Measurements from ENCODE around the gene ITM2A.

Gene ITM2A

DNA sequence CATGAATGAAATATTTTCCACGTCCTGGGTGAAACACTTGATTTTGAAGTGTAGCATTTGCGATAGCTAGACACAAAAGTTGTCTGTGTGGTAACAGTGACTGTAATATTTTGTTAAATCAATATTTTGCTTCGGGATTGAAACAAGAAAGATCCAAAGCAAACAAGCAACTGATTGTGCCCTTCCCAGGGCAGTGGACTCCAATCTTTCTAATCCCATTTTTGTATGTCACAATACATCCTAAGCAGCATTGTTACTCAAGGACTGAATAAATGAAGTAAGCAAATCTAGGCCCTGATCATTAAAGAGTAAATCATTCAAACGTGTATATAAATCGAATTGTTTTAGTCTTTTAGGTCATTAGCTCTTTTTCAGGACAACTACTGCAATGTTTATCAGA is 2.8 kb downstream of the ITM2A start:
- Histone ChIP-seq H2BK5ac (ENCODE audit: low read depth, low read length, poor library complexity) (no peak overlapping the region), H2BK12ac (ENCODE audit: low read length) (no peak overlapping the region), H2AK5ac (ENCODE audit: low read length) (no peak overlapping the region), H3K4me1 (ENCODE audit: control insufficient read depth in 1 of 2, insufficient read depth in 2 of 2, low read length in 2 of 2) (no peaks in the 10 kb centered on the region), H4K8ac (ENCODE audit: low read depth, low read length) (no peak overlapping the region), H3K9me3 (ENCODE audit: insufficient read depth, low read depth, low read length) (no peaks in the 10 kb centered on the region), H3K79me1 (ENCODE audit: low read length) (peaks cover 1% of the 10 kb centered on the region), H3K9ac (ENCODE audit: low read length) (no peak overlapping the region), H3K27ac (ENCODE audit: low read depth, low read length) (no peak overlapping the region), H3K36me3 (ENCODE audit: control insufficient read depth in 1 of 2, insufficient read depth in 2 of 2, low read length in 2 of 2) (no peaks in the 10 kb centered on the region), H4K12ac (ENCODE audit: low read depth, low read length) (no peak overlapping the region), H3K27me3 (ENCODE audit: insufficient read depth, low read length) (no peaks in the 10 kb centered on the region), H3K79me2 (ENCODE audit: control insufficient read depth, insufficient read depth, low read length, poor library complexity) (no peaks in the 10 kb centered on the region), H3K4me2 (ENCODE audit: low read length) (no peak overlapping the region), H4K91ac (ENCODE audit: low read depth, low read length) (no peak overlapping the region), H2AFZ (ENCODE audit: insufficient read depth, low read length, poor library complexity) (no peak overlapping the region), H3K18ac (ENCODE audit: low read length) (no peak overlapping the region), H3K4me3 (ENCODE audit: low read depth, low read length) (no peak overlapping the region), H3K14ac (ENCODE audit: low read length) (no peak overlapping the region), H2BK120ac (ENCODE audit: insufficient read depth, low read length, poor library complexity) (no peak overlapping the region), H3K23ac (ENCODE audit: low read length) (no peak overlapping the region), H3K4ac (ENCODE audit: low read depth, low read length) (no peak overlapping the region)
- DNase-seq = no peak
- no CpG with 5 or more reads among the region's 5 CpGs for WGBS (ENCODE audit: extremely low coverage, insufficient coverage, insufficient read length)

GRCh38 chrX:79361192-79361870 is 5.8 kb downstream of the ITM2A start:
- WGBS (ENCODE audit: extremely low coverage, insufficient coverage, insufficient read length) = no CpG with 5 or more reads among the region's 6 CpGs

GRCh38 chrX:79336869-79337815 is 30.0 kb downstream of the ITM2A start:
- no peaks in the 10 kb centered on the region for H3K79me2 ChIP-seq (ENCODE audit: control insufficient read depth, insufficient read depth, low read length, poor library complexity)
- H2AK5ac ChIP-seq (ENCODE audit: low read length) = no peak overlapping the region
- H3K4ac ChIP-seq (ENCODE audit: low read depth, low read length) = no peak overlapping the region
- no peak overlapping the region for H2AFZ ChIP-seq (ENCODE audit: insufficient read depth, low read length, poor library complexity)
- H2BK12ac ChIP-seq (ENCODE audit: low read length) = no peak overlapping the region
- H3K14ac ChIP-seq (ENCODE audit: low read length) = no peak overlapping the region
- WGBS (ENCODE audit: extremely low coverage, insufficient coverage, insufficient read length) = no CpG with 5 or more reads among the region's 5 CpGs
- H3K79me1 ChIP-seq (ENCODE audit: low read length) = no peaks in the 10 kb centered on the region
- no peaks in the 10 kb centered on the region for H3K36me3 ChIP-seq (ENCODE audit: control insufficient read depth in 1 of 2, insufficient read depth in 2 of 2, low read length in 2 of 2)
- no peak overlapping the region for H4K8ac ChIP-seq (ENCODE audit: low read depth, low read length)
- no peak overlapping the region for H3K23ac ChIP-seq (ENCODE audit: low read length)
- H3K4me2 ChIP-seq (ENCODE audit: low read length) = no peak overlapping the region
- DNase-seq = no peak
- no peak overlapping the region for H3K4me3 ChIP-seq (ENCODE audit: low read depth, low read length)
- H3K9ac ChIP-seq (ENCODE audit: low read length) = no peak overlapping the region
- no peak overlapping the region for H3K18ac ChIP-seq (ENCODE audit: low read length)
- no peak overlapping the region for H4K12ac ChIP-seq (ENCODE audit: low read depth, low read length)
- no peaks in the 10 kb centered on the region for H3K4me1 ChIP-seq (ENCODE audit: control insufficient read depth in 1 of 2, insufficient read depth in 2 of 2, low read length in 2 of 2)
- no peak overlapping the region for H2BK120ac ChIP-seq (ENCODE audit: insufficient read depth, low read length, poor library complexity)
- no peak overlapping the region for H2BK5ac ChIP-seq (ENCODE audit: low read depth, low read length, poor library complexity)
- no peak overlapping the region for H4K91ac ChIP-seq (ENCODE audit: low read depth, low read length)
- H3K27me3 ChIP-seq (ENCODE audit: insufficient read depth, low read length) = no peaks in the 10 kb centered on the region
- H3K27ac ChIP-seq (ENCODE audit: low read depth, low read length) = no peak overlapping the region
- H3K9me3 ChIP-seq (ENCODE audit: insufficient read depth, low read depth, low read length) = no peaks in the 10 kb centered on the region

More at GRCh38 chrX:79361192-79361870, 5.8 kb downstream of the ITM2A start:
- Histone ChIP-seq H2BK120ac (ENCODE audit: insufficient read depth, low read length, poor library complexity) (no peak overlapping the region), H3K4me2 (ENCODE audit: low read length) (no peak overlapping the region), H3K4ac (ENCODE audit: low read depth, low read length) (no peak overlapping the region), H2AFZ (ENCODE audit: insufficient read depth, low read length, poor library complexity) (no peak overlapping the region), H3K23ac (ENCODE audit: low read length) (no peak overlapping the region), H4K8ac (ENCODE audit: low read depth, low read length) (no peak overlapping the region), H2AK5ac (ENCODE audit: low read length) (no peak overlapping the region), H4K91ac (ENCODE audit: low read depth, low read length) (no peak overlapping the region), H2BK5ac (ENCODE audit: low read depth, low read length, poor library complexity) (no peak overlapping the region), H3K27me3 (ENCODE audit: insufficient read depth, low read length) (no peaks in the 10 kb centered on the region), H3K79me1 (ENCODE audit: low read length) (no peaks in the 10 kb centered on the region), H2BK12ac (ENCODE audit: low read length) (no peak overlapping the region), H3K79me2 (ENCODE audit: control insufficient read depth, insufficient read depth, low read length, poor library complexity) (no peaks in the 10 kb centered on the region), H3K4me1 (ENCODE audit: control insufficient read depth in 1 of 2, insufficient read depth in 2 of 2, low read length in 2 of 2) (no peaks in the 10 kb centered on the region), H3K18ac (ENCODE audit: low read length) (no peak overlapping the region), H3K27ac (ENCODE audit: low read depth, low read length) (no peak overlapping the region), H3K9me3 (ENCODE audit: insufficient read depth, low read depth, low read length) (no peaks in the 10 kb centered on the region), H3K36me3 (ENCODE audit: control insufficient read depth in 1 of 2, insufficient read depth in 2 of 2, low read length in 2 of 2) (no peaks in the 10 kb centered on the region), H3K4me3 (ENCODE audit: low read depth, low read length) (no peak overlapping the region), H4K12ac (ENCODE audit: low read depth, low read length) (no peak overlapping the region), H3K9ac (ENCODE audit: low read length) (no peak overlapping the region), H3K14ac (ENCODE audit: low read length) (no peak overlapping the region)
- DNase-seq = no peak

DNA sequence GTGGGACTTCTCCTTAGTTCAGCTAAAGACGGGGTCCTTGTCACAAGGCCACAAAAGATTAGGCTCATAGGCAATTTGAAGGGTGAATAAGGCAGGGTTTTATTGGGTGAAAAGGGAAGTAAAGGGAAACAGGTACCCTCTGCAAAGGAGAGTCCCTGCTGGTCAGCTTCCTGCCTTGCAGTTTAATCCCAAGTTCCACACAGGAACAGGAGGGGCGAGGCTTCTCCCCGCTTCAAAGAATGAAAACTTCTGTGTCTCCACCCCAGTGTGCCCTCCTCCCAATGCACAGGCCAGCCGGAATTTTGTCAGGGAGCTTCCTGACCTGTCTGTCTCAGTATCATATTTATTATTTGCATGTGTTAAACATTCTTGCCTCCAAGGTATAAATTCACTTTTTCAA is 37.1 kb downstream of the ITM2A start:
- H3K18ac ChIP-seq (ENCODE audit: low read length) = no peak overlapping the region
- no peak overlapping the region for H3K4me2 ChIP-seq (ENCODE audit: low read length)
- H3K4me1 ChIP-seq (ENCODE audit: control insufficient read depth in 1 of 2, insufficient read depth in 2 of 2, low read length in 2 of 2) = no peaks in the 10 kb centered on the region
- no peaks in the 10 kb centered on the region for H3K79me2 ChIP-seq (ENCODE audit: control insufficient read depth, insufficient read depth, low read length, poor library complexity)
- H4K12ac ChIP-seq (ENCODE audit: low read depth, low read length) = no peak overlapping the region
- H3K36me3 ChIP-seq (ENCODE audit: control insufficient read depth in 1 of 2, insufficient read depth in 2 of 2, low read length in 2 of 2) = no peaks in the 10 kb centered on the region
- no peaks in the 10 kb centered on the region for H3K27me3 ChIP-seq (ENCODE audit: insufficient read depth, low read length)
- H2AK5ac ChIP-seq (ENCODE audit: low read length) = no peak overlapping the region
- no peak overlapping the region for H3K4me3 ChIP-seq (ENCODE audit: low read depth, low read length)
- H2AFZ ChIP-seq (ENCODE audit: insufficient read depth, low read length, poor library complexity) = no peak overlapping the region
- no peak overlapping the region for H3K9ac ChIP-seq (ENCODE audit: low read length)
- DNase-seq = no peak
- no peak overlapping the region for H3K23ac ChIP-seq (ENCODE audit: low read length)
- H3K79me1 ChIP-seq (ENCODE audit: low read length) = no peaks in the 10 kb centered on the region
- H3K9me3 ChIP-seq (ENCODE audit: insufficient read depth, low read depth, low read length) = no peaks in the 10 kb centered on the region
- H4K91ac ChIP-seq (ENCODE audit: low read depth, low read length) = no peak overlapping the region
- WGBS (ENCODE audit: extremely low coverage, insufficient coverage, insufficient read length) = no CpG with 5 or more reads among the region's 4 CpGs
- no peak overlapping the region for H3K27ac ChIP-seq (ENCODE audit: low read depth, low read length)
- no peak overlapping the region for H2BK5ac ChIP-seq (ENCODE audit: low read depth, low read length, poor library complexity)
- H2BK120ac ChIP-seq (ENCODE audit: insufficient read depth, low read length, poor library complexity) = no peak overlapping the region
- H3K4ac ChIP-seq (ENCODE audit: low read depth, low read length) = no peak overlapping the region
- H3K14ac ChIP-seq (ENCODE audit: low read length) = no peak overlapping the region
- H2BK12ac ChIP-seq (ENCODE audit: low read length) = no peak overlapping the region
- H4K8ac ChIP-seq (ENCODE audit: low read depth, low read length) = no peak overlapping the region

All from trophoblast cell (in vitro differentiated cells and primary cell).